Measurements from ENCODE around the gene ZDHHC14.

Gene ZDHHC14

GRCh38 chr6:157712585-157713295 is 331.8 kb downstream of the ZDHHC14 start:
- Histone ChIP-seq H3K36me3 (ENCODE audit: control insufficient read depth, low read length) (no peaks in the 10 kb centered on the region), H3K9me3 (ENCODE audit: control insufficient read depth, insufficient read depth, low read length) (no peaks in the 10 kb centered on the region), H3K27me3 (ENCODE audit: control insufficient read depth, low read length) (no peaks in the 10 kb centered on the region; the same call in 1 of the 2 replicates), H4K20me1 (ENCODE audit: control insufficient read depth, insufficient read depth, low read depth, low read length) (no peaks in the 10 kb centered on the region), H3F3A (ENCODE audit: control insufficient read depth, insufficient read depth) (no peaks in the 10 kb centered on the region), H3K4me3 (ENCODE audit: low read length) (no peak overlapping the region), H3K4me2 (ENCODE audit: low read length) (no peak overlapping the region), H3K27ac (ENCODE audit: low read depth, low read length) (no peak overlapping the region), H3K79me2 (ENCODE audit: control insufficient read depth, low read length) (no peaks in the 10 kb centered on the region), H3K4me1 (ENCODE audit: control insufficient read depth, low read length) (no peaks in the 10 kb centered on the region), H3K9me2 (replicated peaks; ENCODE audit: control insufficient read depth, low read length) (no peaks in the 10 kb centered on the region)
- TF ChIP-seq CTCF (IDR thresholded peaks at IDR 0.05; ENCODE audit: low read depth, low read length, poor library complexity, severe bottlenecking) (no peak), EZH2phosphoT487 (IDR thresholded peaks at IDR 0.05; ENCODE audit: borderline replicate concordance, low read length) (no peak)

GRCh38 chr6:157713451-157714152 is 332.6 kb downstream of the ZDHHC14 start:
- H3K4me1 ChIP-seq (ENCODE audit: control insufficient read depth, low read length), result no peaks in the 10 kb centered on the region
- H3K9me3 ChIP-seq (ENCODE audit: control insufficient read depth, insufficient read depth, low read length), result no peaks in the 10 kb centered on the region
- H3K27ac ChIP-seq (ENCODE audit: low read depth, low read length), result no peak overlapping the region
- H3K36me3 ChIP-seq (ENCODE audit: control insufficient read depth, low read length), result no peaks in the 10 kb centered on the region
- no peak overlapping the region for H3K4me3 ChIP-seq (ENCODE audit: low read length)
- H3K4me2 ChIP-seq (ENCODE audit: low read length), result no peak overlapping the region
- no peaks in the 10 kb centered on the region for H4K20me1 ChIP-seq (ENCODE audit: control insufficient read depth, insufficient read depth, low read depth, low read length)
- H3K9me2 ChIP-seq (replicated peaks; ENCODE audit: control insufficient read depth, low read length), result no peaks in the 10 kb centered on the region
- TF ChIP-seq CTCF (IDR thresholded peaks at IDR 0.05; ENCODE audit: low read depth, low read length, poor library complexity, severe bottlenecking), result no peak
- TF ChIP-seq EZH2phosphoT487 (IDR thresholded peaks at IDR 0.05; ENCODE audit: borderline replicate concordance, low read length), result no peak
- H3K27me3 ChIP-seq (ENCODE audit: control insufficient read depth, low read length), result no peaks in the 10 kb centered on the region; the same call in 1 of the 2 replicates
- no peaks in the 10 kb centered on the region for H3F3A ChIP-seq (ENCODE audit: control insufficient read depth, insufficient read depth)
- no peaks in the 10 kb centered on the region for H3K79me2 ChIP-seq (ENCODE audit: control insufficient read depth, low read length)

- H3F3A ChIP-seq (ENCODE audit: control insufficient read depth, insufficient read depth), result no peaks in the 10 kb centered on the region
- no peaks in the 10 kb centered on the region for H3K36me3 ChIP-seq (ENCODE audit: control insufficient read depth, low read length)
- no peak overlapping the region for H3K27ac ChIP-seq (ENCODE audit: low read depth, low read length)
- H3K4me1 ChIP-seq (ENCODE audit: control insufficient read depth, low read length), result no peaks in the 10 kb centered on the region
- TF ChIP-seq CTCF (IDR thresholded peaks at IDR 0.05; ENCODE audit: low read depth, low read length, poor library complexity, severe bottlenecking), result no peak
- no peak for TF ChIP-seq EZH2phosphoT487 (IDR thresholded peaks at IDR 0.05; ENCODE audit: borderline replicate concordance, low read length)
- H3K9me2 ChIP-seq (replicated peaks; ENCODE audit: control insufficient read depth, low read length), result no peaks in the 10 kb centered on the region
- no peak overlapping the region for H3K4me2 ChIP-seq (ENCODE audit: low read length)
- no peak overlapping the region for H3K4me3 ChIP-seq (ENCODE audit: low read length)
- no peaks in the 10 kb centered on the region; the same call in 1 of the 2 replicates for H3K27me3 ChIP-seq (ENCODE audit: control insufficient read depth, low read length)
- no peaks in the 10 kb centered on the region for H3K9me3 ChIP-seq (ENCODE audit: control insufficient read depth, insufficient read depth, low read length)
- no peaks in the 10 kb centered on the region for H3K79me2 ChIP-seq (ENCODE audit: control insufficient read depth, low read length)
- no peaks in the 10 kb centered on the region for H4K20me1 ChIP-seq (ENCODE audit: control insufficient read depth, insufficient read depth, low read depth, low read length)
Measured at GRCh38 chr6:157714153-157714490, 333.1 kb downstream of the ZDHHC14 start.
